CD4-positive, alpha-beta T cell treated with Interleukin-2 at 100 ng/mL for 4 hours (primary cell): ENCODE measurements around the gene FBXL17.
A peak's percentile ranks its signal among the peaks of the same experiment; 100 is the strongest.

Source experiments
- DNase-seq: peaks from one replicate; pipeline ENCODE4 v3.0.0-alpha.2; 2020; ENCODE audit warnings: low spot score

Gene FBXL17

DNA sequence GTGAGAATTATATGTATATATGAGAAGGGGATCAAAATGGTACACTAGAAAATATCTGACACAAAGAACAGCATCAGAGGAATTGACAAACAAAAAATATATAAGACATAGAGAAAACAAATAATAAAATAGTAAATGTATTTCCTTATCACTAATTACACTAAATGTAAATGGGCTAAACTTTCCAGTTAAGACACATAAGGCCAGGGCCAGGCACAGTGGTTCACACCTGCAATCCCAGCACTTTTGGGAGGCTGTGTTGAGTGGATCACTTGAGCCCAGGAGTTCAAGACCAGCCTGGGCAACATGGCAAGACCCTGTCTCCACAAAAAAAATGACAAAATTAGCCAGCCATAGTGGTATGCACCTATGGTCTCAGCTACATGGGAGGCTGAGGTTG is 8.5 kb downstream of the FBXL17 start:
- no peak for DNase-seq

DNA sequence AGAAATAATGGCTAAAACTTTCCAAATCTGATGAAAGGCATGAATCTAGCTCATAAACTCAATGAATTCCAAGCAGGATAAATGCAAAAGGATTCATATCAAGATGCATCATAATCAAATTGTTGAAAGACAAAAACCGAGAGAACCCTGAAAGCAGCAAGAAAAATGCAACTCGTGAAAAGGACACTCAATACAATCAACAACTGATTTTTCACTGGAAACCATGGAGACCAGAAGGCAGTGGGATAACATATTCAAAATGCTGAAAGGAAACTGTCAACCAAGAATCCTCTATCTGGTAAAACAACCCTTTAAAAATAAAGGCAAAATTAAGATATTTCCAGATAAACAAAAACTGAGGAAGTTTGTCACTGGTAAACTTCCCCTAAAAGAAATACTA is 9.5 kb downstream of the FBXL17 start:
- no peak for DNase-seq

DNA sequence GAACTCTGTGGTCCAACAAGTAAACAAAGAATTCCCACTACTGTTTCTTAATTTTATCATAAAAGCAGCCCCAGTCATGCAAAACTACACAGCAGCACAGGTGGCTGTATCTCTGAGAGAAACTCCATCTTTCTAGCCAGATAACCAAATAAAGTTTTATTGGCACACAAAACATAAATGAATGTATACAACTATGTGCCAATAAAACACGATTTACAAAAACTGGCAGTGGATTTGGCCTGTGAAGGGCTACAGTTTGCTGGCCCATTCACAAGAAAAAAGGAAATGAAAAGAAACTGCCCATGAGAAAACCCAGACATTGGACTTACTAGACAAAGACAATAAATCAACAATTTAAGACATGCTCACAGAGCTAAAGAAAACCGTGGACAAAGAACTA is 10.6 kb downstream of the FBXL17 start:
- no peak for DNase-seq

DNA sequence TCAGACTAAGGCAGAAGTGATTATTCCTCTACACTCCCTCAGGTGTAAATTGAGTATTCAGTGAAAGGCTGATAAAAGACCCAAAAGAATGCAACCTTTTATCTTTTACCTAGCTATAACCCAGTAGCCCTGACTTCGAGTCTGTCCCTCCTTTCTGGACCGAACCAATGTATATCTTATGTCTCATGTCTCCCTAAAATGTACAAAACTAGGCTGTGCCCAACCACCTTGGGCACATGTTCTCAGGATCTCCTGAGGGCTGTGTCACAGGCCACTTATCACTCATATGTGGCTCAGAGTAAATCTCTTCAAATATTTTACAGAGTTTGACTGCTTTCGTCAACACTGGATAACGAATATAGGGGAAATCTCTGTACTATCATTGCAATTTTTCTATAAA is 12.7 kb downstream of the FBXL17 start:
- no peak for DNase-seq

DNA sequence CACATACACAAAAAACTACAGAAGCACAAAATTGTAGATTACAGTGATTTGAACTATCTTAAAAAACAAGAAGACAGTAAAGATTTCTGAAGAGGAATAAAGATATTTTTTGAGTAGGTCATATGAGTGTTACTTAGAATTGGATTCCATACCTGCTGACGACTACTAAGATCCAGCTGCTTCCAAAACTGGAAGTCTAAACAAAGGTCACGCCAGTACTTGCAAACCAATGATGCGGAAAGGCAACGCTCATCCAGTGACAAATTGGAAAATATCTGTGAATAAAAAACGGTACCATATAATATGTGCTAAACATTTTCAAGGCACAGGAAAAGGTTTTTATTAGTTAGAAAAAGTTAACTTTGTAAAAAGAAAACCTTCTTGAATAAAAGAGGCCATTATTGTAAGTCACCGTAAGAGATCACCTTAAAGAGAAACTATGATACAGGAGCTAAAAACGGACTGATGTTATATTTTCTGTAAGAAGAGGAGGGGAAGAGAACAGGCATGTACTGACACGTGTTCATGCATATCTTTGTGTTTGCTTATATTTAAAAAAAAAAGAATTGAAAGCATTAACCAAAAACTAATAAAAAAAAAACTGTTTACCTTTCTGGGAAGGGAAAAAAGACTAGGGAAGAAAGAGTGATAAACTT is 14.1 kb downstream of the FBXL17 start:
- no peak for DNase-seq

DNA sequence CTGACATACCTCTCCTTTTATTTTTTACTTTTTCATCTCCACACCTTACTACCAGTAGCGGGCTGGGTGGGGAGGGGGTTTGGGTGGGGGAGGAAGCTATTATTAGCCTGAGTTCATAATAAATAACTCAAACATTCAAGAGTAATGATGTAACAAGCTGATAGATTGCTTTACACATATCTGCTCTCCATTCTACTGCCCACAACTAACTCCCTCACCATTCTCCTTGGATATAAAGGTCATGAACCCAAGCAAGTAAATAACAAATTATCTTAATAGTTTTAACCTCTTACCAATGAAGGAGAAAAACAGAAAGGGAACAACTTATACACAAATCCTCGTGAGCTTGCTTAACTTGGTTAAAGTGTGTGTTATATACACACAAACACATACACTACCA is 15.4 kb downstream of the FBXL17 start:
- DNase-seq: no peak

DNA sequence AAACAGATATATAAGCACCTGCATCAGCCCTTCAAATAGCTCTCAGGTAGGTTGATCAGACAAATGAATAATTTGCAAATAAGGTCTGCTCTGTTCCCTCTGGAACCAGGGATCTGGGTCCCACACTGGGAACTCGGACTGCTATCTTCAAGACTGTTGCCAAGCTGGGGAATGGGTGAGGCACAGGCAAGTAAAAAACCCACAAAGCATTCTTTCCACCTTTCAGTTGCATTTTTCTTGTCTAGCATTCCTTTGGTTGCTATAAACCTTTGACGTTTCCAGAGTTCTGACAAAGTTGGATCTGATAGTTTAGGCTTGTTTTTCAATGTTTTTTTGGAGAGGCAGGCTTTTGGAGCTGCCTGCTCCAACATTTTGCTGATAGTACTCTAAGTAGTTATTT is 20.1 kb downstream of the FBXL17 start:
- no peak for DNase-seq

DNA sequence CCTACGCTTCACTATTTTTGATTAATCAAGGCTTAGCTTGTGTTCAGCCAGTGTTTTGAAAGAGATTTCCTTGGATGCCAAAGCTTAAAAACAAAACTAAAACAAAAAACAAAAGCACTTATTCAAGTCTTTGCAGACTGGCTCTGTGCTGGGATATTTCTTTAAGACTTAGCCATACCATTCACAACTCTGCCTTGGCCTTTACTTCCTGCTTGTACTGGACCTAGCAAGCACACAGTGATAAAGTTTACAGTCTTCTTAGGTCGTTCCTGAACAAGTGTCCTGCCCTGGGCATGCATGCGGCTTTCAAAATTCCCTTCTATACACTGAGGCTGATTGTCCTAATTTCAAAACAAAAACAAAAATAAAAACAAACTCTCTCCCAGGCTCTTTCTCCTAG is 20.7 kb downstream of the FBXL17 start:
- DNase-seq: no peak

DNA sequence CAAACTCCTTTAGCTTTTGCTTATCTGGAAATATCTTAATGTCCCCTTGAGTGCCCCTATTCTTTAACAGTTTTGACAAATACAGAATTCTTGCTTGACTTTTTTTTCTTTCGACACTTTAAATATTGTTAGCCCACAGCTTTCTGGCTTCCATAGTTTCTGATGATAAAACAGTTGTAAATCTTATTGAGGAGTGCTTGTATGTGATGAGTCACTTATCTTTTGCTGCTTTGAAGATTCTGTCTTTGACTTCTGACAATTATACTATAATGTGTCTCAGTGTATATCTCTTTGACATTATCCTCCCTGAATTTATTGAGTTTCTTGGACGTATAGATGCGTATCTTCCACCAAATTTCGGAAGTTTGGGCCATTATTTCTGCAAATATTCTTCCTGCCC is 21.6 kb downstream of the FBXL17 start:
- no peak for DNase-seq

DNA sequence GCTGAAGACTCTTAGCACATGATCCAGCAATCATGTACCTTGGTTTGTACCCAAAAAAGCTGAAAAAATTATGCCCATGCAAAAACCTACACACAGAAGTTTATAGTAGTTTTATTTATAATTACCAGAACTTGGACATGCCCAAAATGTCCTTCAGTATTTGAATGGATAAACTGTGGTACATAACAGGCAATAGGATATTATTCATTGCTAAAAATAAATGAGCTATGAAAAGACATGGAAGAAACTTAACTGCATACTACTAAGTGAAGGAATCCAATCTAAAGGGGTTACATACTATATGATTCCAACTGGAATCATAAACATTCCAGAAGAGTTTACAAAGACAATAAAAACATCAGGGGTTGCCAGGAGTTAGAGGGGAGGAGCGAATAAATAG is 25.6 kb downstream of the FBXL17 start:
- no peak for DNase-seq

DNA sequence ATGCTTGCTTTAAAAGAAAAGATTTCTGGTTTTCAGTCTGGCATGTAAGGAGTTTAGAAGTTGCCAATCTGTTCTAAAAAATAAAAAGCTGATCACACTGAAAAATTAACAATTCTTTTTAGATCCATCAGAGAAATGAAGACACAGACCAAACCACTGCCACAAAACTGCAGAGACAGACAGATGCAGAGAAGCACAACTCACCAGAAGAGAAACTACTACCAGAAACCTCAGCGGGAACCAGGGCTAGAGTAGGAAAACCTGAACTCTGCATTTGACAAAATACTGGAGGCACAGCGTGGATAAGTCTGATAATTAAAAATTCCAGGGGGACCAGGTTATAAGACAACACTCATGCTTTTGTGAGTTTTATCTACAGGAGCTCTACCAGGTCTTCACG is 28.8 kb downstream of the FBXL17 start:
- DNase-seq: no peak

DNA sequence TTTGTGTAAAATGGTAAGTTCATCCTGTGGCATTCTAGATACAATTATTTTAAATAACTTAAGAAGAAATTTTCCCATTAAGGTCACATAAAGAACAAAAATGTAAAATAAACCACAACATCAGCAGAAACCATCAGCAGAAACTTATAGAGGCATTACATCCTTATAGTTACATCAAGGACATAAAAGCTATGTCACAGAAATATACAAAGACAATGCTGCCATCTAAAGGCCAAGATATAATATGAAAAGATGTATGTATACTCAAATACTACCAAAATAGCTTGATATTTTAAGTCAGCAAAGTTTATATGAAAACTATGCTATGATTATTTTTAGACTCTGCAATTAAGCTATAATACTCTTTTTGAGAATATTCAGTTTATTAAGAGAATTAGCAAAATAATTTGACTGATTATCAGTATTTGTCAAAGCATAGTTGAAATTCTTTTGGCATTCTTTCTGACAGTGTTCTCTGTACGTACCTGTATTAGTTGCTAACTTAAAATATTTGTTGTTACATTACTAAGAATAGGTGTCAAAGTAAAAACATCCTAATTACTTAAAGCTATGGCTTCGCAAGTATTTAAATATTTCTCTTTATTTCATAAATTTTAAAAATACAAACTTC is 36.2 kb downstream of the FBXL17 start:
- DNase-seq: peak; percentile 51

DNA sequence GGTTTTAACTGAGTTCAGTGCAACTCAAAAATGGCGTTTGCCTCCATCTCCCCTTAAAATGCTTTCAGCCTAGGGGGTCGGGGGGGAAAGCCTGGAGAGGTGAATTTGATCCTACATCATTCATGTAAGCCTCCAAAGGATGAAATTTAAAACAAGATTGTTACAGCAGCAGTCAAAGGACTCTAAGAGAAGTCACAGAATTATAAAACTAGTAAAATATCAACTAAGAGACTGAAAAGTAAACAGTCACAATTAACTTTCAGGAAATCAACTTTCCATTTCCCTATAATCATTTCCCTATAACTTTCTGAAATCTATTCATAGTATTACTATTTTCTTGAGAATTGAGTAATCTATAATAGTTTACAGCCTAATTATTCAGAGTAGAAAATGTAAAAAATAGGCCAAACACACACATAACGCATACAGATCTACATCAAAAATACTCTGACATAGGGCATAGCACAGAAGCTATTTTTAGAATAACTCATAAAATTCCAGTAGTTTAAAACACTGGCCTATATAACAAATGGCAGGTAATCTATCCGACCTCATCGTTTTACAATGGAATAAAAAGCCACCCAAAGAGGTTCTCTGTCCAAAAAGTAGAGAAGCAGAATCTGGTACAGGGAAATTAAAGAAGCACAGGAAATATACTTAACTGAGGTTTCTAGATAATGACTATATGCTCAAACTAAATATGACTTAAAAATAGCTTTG is 37.6 kb downstream of the FBXL17 start:
- no peak for DNase-seq

DNA sequence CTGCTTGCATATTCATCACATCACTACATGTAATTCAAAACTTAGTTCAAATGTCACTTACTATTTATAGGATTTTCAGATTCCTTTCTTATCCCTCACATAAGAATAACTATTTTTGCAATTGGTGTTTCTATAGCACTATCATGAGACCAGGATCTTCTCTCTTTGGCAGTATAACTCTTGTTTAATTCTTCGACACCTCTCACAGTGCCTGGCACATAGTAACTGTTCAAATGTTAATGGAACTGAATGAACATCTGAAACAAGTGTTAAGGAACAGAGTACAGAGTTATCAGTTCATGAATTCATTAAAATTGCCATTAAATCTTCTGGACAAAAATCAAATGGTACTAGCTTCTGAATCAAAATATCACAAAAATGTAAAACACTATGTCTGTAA is 40.0 kb downstream of the FBXL17 start:
- no peak for DNase-seq

DNA sequence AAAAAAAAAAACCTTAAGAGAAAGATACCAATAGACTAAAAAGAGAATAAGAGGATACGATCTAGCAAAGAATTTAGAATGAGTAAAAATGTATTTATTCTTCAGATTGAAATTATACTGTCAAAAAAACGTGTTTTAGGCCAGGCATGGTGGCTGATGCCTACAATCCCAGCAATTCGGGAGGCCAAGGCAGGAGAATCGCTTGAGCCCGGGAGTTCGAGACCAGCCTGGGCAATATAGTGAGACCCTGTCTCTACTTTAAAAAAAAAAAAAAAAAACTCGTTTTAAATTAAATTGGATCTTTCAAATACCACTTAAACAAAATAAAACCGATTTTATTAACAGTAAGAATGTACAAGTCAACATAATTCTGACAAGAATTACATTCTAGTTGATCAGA is 41.8 kb downstream of the FBXL17 start:
- no peak for DNase-seq

DNA sequence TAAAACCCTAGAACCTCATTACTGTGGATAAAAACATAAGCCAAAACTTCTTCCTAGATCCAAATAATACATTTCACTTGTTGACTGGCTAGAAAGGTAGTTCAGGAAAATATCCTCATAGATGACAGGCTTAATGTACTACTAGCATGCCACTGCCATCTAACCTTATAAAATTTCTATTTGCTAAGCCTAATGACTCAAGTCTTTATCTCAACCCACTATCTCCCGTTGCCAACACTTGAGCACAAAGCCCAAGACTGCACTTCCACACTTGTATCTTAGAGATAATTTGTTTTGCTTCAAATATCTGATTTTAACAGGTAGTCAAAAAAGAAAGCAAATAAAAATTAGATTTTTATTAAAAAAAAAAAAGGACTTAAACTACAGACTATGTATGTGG is 42.7 kb downstream of the FBXL17 start:
- no peak for DNase-seq

DNA sequence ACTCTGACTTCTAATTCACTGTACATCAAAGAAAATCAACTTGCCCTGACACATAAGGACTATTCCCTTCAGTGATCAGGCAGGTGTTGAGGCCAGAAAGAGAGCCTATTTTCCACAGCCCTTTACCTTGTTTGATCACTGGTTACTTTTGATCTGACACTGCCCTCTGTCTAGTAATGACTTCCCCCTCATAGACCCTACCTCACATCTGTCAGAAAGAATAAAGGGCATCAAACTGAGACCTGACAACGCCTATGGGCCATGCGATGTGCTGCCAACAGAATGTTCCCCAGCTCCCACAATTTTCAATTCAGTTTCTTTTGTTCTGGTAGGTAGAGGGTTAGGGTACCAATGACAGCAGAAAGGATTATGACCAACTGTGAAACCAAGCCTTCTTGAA is 47.7 kb downstream of the FBXL17 start:
- no peak for DNase-seq

DNA sequence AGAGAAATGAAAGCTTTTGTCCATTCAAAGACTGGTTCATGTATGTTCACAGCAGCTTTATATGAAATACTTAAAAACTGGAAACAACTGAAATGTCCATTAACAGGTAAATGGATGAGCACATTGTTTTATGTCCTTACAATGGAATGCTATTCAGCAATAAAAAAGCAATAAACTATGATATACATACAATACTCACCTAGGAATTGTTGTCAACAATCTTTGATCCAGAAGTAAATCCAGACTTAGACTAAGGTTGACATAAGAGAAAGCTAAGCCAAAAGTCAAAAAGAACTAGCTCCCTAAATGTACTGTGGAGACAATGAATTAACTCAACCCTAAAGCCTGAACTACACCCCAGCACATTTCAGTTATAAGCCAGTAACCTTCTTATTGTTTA is 54.9 kb downstream of the FBXL17 start:
- no peak for DNase-seq

DNA sequence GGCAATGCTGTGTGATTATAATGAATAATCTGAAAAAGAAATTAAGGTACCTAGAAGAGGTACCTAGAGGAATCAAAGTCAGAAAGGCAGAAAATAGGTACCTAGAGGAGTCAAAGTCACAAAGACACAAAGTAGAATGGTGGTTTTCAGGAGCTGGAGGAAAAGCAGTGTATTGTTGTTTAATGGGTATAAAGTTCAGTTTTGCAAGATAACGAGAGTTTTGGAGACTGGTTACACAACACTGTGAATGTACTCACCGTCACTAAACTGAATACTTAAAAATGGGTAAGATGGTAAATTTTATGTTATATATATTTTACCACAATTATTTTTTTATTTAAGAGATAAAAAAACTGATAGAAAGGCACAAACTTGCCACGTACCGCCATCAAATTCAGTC is 57.0 kb downstream of the FBXL17 start:
- no peak for DNase-seq

DNA sequence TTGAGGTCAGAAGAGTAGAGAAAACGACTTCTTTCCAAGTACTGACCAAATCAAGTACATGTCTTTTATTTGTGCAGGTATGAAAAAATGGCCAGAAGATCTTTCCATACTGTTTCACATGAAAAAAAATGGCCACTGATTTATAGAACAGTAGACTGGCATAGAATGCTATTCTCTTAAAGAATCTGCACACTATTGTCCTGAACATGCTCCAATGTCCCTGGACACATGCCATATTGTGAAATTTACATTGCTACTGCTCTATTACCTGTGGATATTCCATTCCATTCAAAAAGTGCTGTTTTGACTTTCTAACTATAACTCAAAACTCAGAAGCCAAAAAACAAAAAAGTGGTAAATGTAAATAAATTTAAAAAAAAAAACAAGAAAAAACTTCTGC is 60.6 kb downstream of the FBXL17 start:
- no peak for DNase-seq

DNA sequence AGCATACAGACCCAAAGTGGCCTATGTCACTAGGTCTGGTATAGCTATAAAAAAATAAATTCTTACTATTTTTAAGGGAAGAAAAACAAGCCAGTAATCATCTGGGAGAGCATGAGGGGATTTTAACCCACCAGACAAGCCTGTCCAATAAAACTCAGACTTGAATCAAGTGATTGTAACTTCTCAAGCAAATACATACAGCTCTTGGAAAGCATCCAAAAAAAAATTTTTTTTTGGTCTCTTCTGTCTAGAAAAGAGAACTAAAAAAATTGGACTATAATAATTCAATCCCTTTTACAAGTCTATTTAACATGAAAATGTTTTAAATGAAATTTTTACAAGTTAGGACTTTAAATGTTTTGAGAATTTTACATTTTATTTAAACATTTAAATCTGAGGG is 61.7 kb downstream of the FBXL17 start:
- no peak for DNase-seq

DNA sequence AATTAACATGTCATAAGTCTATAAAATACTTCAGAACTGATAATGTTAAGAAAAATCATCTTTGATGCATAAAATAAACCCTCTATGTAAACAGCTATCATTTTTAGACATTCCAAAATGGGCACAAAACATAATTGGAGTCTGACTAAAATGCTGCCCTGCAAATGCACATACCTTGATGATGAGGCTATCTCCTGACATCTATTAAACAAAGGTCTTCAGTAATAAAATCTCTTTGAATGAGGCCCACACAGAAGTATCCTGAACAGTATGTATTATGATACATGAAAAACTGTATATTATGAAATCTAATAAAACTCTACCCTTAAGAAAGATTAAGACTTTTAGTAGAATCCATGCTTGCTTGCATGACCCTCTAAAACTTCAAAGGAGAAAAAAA is 66.1 kb downstream of the FBXL17 start:
- DNase-seq: no peak

DNA sequence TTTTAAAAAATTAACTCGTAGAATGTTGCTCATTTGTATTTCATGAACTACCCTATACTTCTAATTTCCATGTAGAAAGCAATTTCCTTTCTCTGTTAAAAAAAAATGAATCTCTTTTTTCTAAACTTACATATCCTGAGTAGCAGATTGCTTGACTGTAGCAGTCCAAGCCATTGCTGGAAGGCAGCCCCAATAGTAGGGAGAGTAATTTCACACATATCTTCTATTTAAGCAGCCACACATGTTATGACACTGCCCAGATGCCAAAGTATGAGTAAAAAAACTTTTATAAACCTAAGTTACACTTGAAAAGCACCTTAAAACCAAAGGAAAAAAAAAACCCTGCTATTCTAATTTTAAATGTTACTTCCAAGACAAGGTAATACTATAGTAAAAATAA is 69.6 kb downstream of the FBXL17 start:
- DNase-seq: no peak

DNA sequence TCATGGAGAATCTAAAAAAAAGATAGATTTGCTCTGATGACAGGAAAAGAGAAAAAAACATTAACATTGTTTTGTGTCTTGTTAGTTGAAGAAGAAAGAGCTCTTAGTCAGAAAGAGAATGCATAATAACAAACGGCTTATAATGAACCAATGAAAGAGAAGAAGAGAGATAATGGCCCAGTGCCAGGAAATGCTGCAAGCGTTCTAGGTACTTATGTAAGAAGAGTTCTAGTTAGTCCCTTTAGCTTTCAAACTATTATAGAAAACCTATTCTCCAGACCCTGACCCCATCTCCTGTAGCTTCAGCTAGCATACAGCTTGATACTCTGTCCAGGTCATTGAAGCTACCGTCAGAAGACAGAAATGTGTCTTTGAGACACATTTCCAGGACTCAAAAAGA is 70.2 kb downstream of the FBXL17 start:
- DNase-seq: no peak
